SJSA1 (cell line): ENCODE results near the gene EHD4. TPM values are rescaled to one million over a fixed set of nuclear protein-coding genes. Genes with fewer than 3 reads are reported as not detected.

Experiments
- DNase-seq, 2 experiments: peaks; one replicate each; pipeline ENCODE4 v3.0.0-alpha.2; 2015 to 2020; ENCODE audit warnings: low spot score in 2 of 2, low read depth in 1 of 2
- H3K27ac ChIP-seq: fragments of 250-450 bp; sonication (Bioruptor Pico); 2 replicates; pipeline ENCODE4 v1.5.1; 2020; ENCODE audit warnings: mild to moderate bottlenecking, moderate library complexity
- H3K27me3 ChIP-seq: fragments of 250-450 bp; sonication (Bioruptor Pico); replicated peaks from 2 replicates; pipeline ENCODE4 v1.5.1; 2020; ENCODE audit warnings: mild to moderate bottlenecking, moderate library complexity
- H3K36me3 ChIP-seq: fragments of 250-450 bp; sonication (Bioruptor Pico); 2 replicates; pipeline ENCODE4 v1.5.1; 2020; ENCODE audit warnings: mild to moderate bottlenecking
- H3K4me1 ChIP-seq: fragments of 250-450 bp; sonication (Bioruptor Pico); replicated peaks from 2 replicates; pipeline ENCODE4 v1.6.1; 2021; ENCODE audit warnings: mild to moderate bottlenecking
- H3K4me3 ChIP-seq: fragments of 250-450 bp; sonication (Bioruptor Pico); 2 replicates; pipeline ENCODE4 v1.5.1; 2020; ENCODE audit warnings: mild to moderate bottlenecking
- H3K9me3 ChIP-seq: fragments of 250-450 bp; sonication (Bioruptor Pico); replicated peaks from 2 replicates; pipeline ENCODE4 v1.5.1; 2020; ENCODE audit warnings: mild to moderate bottlenecking
- total RNA-seq: library from RNA; depleted of rRNA; stranded (reverse); fragments of >200 nt; shearing (Covaris generic); gene quantifications from 2 replicates; pipeline ENCODE4 v1.2.3, GENCODE V29; 2014

The EHD4 gene
- total RNA-seq, 1 experiment from 2014 or later: 26.8 TPM

- DNase-seq: peak in 1 of 2 experiments; percentile 22
- Histone ChIP-seq H3K27ac (no peak overlapping the region), H3K36me3 (no peaks in the 10 kb centered on the region)
These were observed 8.4 kb upstream of the EHD4 start for GRCh38 chr15:41980654-41981323.

GRCh38 chr15:41979493-41980266, 7.3 kb upstream of the EHD4 start:
- no peaks in the 10 kb centered on the region for H3K4me1 ChIP-seq
- no peak for DNase-seq
- no peak overlapping the region for H3K27ac ChIP-seq
- H3K4me3 ChIP-seq: no peak overlapping the region
- no peaks in the 10 kb centered on the region for H3K9me3 ChIP-seq
- H3K27me3 ChIP-seq: 0 out of 2 replicates have a peak, but pooled peaks cover 6% of the 10 kb centered on the region
- H3K36me3 ChIP-seq: no peaks in the 10 kb centered on the region

More at GRCh38 chr15:41980654-41981323, 8.4 kb upstream of the EHD4 start:
- Histone ChIP-seq H3K9me3 (no peaks in the 10 kb centered on the region), H3K4me3 (no peak overlapping the region), H3K27me3 (0 out of 2 replicates have a peak, but pooled peaks cover under 1% of the 10 kb centered on the region), H3K4me1 (no peaks in the 10 kb centered on the region)

- Histone ChIP-seq H3K36me3 (no peaks in the 10 kb centered on the region), H3K27ac (no peak overlapping the region), H3K9me3 (no peaks in the 10 kb centered on the region), H3K4me3 (no peak overlapping the region), H3K27me3 (0 out of 2 replicates have a peak, but pooled peaks cover 6% of the 10 kb centered on the region), H3K4me1 (no peaks in the 10 kb centered on the region)
- DNase-seq: no peak
These were observed 6.2 kb upstream of the EHD4 start for GRCh38 chr15:41978534-41978933.

- Histone ChIP-seq H3K27me3 (0 out of 2 replicates have a peak, but pooled peaks cover 6% of the 10 kb centered on the region), H3K36me3 (no peaks in the 10 kb centered on the region), H3K4me1 (0 out of 2 replicates have a peak, but pooled peaks cover 2% of the 10 kb centered on the region), H3K4me3 (no peak overlapping the region), H3K27ac (no peak overlapping the region), H3K9me3 (no peaks in the 10 kb centered on the region)
- no peak for DNase-seq
These were observed 5.5 kb upstream of the EHD4 start for GRCh38 chr15:41977757-41978383.

GRCh38 chr15:41975669-41976068, 3.3 kb upstream of the EHD4 start:
- no peaks in the 10 kb centered on the region for H3K9me3 ChIP-seq
- H3K27me3 ChIP-seq: 0 out of 2 replicates have a peak, but pooled peaks cover 6% of the 10 kb centered on the region
- DNase-seq: no peak
- peaks cover 11% of the 10 kb centered on the region; the same call in 1 of the 2 replicates for H3K4me1 ChIP-seq
- no peak overlapping the region for H3K4me3 ChIP-seq
- no peak overlapping the region for H3K27ac ChIP-seq
- H3K36me3 ChIP-seq: peaks cover 7% of the 10 kb centered on the region

GRCh38 chr15:41974041-41974440, 1.7 kb upstream of the EHD4 start:
- no peak overlapping the region for H3K27ac ChIP-seq
- DNase-seq: no peak
- H3K36me3 ChIP-seq: peaks cover 10% of the 10 kb centered on the region
- H3K4me3 ChIP-seq: no peak overlapping the region
- 0 out of 2 replicates have a peak, but pooled peaks cover 6% of the 10 kb centered on the region for H3K27me3 ChIP-seq
- H3K9me3 ChIP-seq: no peaks in the 10 kb centered on the region
- H3K4me1 ChIP-seq: peaks cover 12% of the 10 kb centered on the region

GRCh38 chr15:41971895-41972252, 483 bp downstream of the EHD4 start:
- Histone ChIP-seq H3K27ac (peak overlapping the region; percentile 58), H3K27me3 (0 out of 2 replicates have a peak, but pooled peaks cover 6% of the 10 kb centered on the region), H3K4me3 (peak overlapping the region; percentile 94), H3K9me3 (no peaks in the 10 kb centered on the region), H3K4me1 (peaks cover 12% of the 10 kb centered on the region), H3K36me3 (peaks cover 10% of the 10 kb centered on the region)
- peak in 1 of 2 experiments; percentile 42 for DNase-seq

GRCh38 chr15:41971089-41971894, 1.1 kb downstream of the EHD4 start:
- H3K4me3 ChIP-seq: peak overlapping the region; percentile 94
- peaks cover 10% of the 10 kb centered on the region for H3K36me3 ChIP-seq
- H3K4me1 ChIP-seq: peaks cover 12% of the 10 kb centered on the region
- H3K9me3 ChIP-seq: no peaks in the 10 kb centered on the region
- H3K27me3 ChIP-seq: 0 out of 2 replicates have a peak, but pooled peaks cover 6% of the 10 kb centered on the region
- DNase-seq: peak; percentile 53 to 57
- no peak overlapping the region for H3K27ac ChIP-seq

- peak in 1 of 2 experiments; percentile 9 for DNase-seq
- H3K4me3 ChIP-seq: no peak overlapping the region
- peaks cover 12% of the 10 kb centered on the region for H3K4me1 ChIP-seq
- no peak overlapping the region for H3K27ac ChIP-seq
- peaks cover 10% of the 10 kb centered on the region for H3K36me3 ChIP-seq
- H3K9me3 ChIP-seq: no peaks in the 10 kb centered on the region
- H3K27me3 ChIP-seq: 0 out of 2 replicates have a peak, but pooled peaks cover 3% of the 10 kb centered on the region
These were observed 1.9 kb downstream of the EHD4 start for GRCh38 chr15:41970456-41970855.

GRCh38 chr15:41969851-41970431, 2.4 kb downstream of the EHD4 start:
- H3K4me1 ChIP-seq: peaks cover 12% of the 10 kb centered on the region
- no peaks in the 10 kb centered on the region for H3K9me3 ChIP-seq
- peak in 1 of 2 experiments; percentile 11 for DNase-seq
- no peak overlapping the region for H3K27ac ChIP-seq
- no peaks in the 10 kb centered on the region for H3K27me3 ChIP-seq
- H3K36me3 ChIP-seq: peaks cover 10% of the 10 kb centered on the region
- H3K4me3 ChIP-seq: no peak overlapping the region

- H3K4me1 ChIP-seq: peaks cover 12% of the 10 kb centered on the region
- H3K27ac ChIP-seq: no peak overlapping the region
- no peaks in the 10 kb centered on the region for H3K27me3 ChIP-seq
- no peak overlapping the region for H3K4me3 ChIP-seq
- peaks cover 10% of the 10 kb centered on the region for H3K36me3 ChIP-seq
- DNase-seq: no peak
- H3K9me3 ChIP-seq: no peaks in the 10 kb centered on the region
These were observed 3.7 kb downstream of the EHD4 start for GRCh38 chr15:41968701-41969100.

GRCh38 chr15:41967506-41968206, 4.7 kb downstream of the EHD4 start:
- Histone ChIP-seq H3K36me3 (peaks cover 10% of the 10 kb centered on the region), H3K4me1 (peaks cover 9% of the 10 kb centered on the region), H3K4me3 (no peak overlapping the region), H3K9me3 (no peaks in the 10 kb centered on the region), H3K27ac (no peak overlapping the region; the same call in 1 of the 2 replicates), H3K27me3 (no peaks in the 10 kb centered on the region)
- DNase-seq: peak in 1 of 2 experiments; percentile 25
